H9 (cell line): ENCODE results near the gene DNAJB4. TPM values are rescaled to one million over a fixed set of nuclear protein-coding genes. Genes with fewer than 3 reads are reported as not detected.

Experiments used
- DNase-seq: peaks from one replicate; pipeline ENCODE4 v3.0.0-alpha.2; 2017
- H2AFZ ChIP-seq: one replicate; pipeline ENCODE4 v1.6.1; 2013; ENCODE audit warnings: mild to moderate bottlenecking, low read length, control low read depth, moderate library complexity
- H2AK5ac ChIP-seq: 2 replicates; pipeline ENCODE4 v1.6.1; 2013; ENCODE audit warnings: low read length, control low read depth, mixed read lengths; ENCODE audit not compliant: insufficient read length
- H2BK120ac ChIP-seq: one replicate; pipeline ENCODE4 v1.6.1; 2013; ENCODE audit warnings: low read depth, mild to moderate bottlenecking, low read length, control low read depth, inconsistent platforms; ENCODE audit not compliant: poor library complexity, severe bottlenecking
- H2BK12ac ChIP-seq: 2 replicates; pipeline ENCODE4 v1.6.1; 2013; ENCODE audit warnings: low read length, control low read depth, mixed read lengths, low read depth; ENCODE audit not compliant: insufficient read length
- H2BK15ac ChIP-seq: 2 replicates; pipeline ENCODE4 v1.6.1; 2013; ENCODE audit warnings: low read depth, low read length, control low read depth
- H2BK20ac ChIP-seq: one replicate; pipeline ENCODE4 v1.6.1; 2013; ENCODE audit warnings: low read depth, mild to moderate bottlenecking, low read length, control low read depth, inconsistent platforms; ENCODE audit not compliant: poor library complexity, severe bottlenecking
- H2BK5ac ChIP-seq: 2 replicates; pipeline ENCODE4 v1.6.1; 2013; ENCODE audit warnings: low read length, control low read depth, mixed read lengths; ENCODE audit not compliant: insufficient read length
- H3K14ac ChIP-seq: 2 replicates; pipeline ENCODE4 v1.6.1; 2013; ENCODE audit warnings: low read length, control low read depth; ENCODE audit not compliant: insufficient read depth
- H3K18ac ChIP-seq: 2 replicates; pipeline ENCODE4 v1.6.1; 2013; ENCODE audit warnings: low read depth, mild to moderate bottlenecking, mixed read lengths, low read length, control low read depth; ENCODE audit not compliant: insufficient read length
- H3K23ac ChIP-seq: 2 replicates; pipeline ENCODE4 v1.6.1; 2013; ENCODE audit warnings: low read length, control low read depth, mixed read lengths, low read depth; ENCODE audit not compliant: insufficient read length
- H3K23me2 ChIP-seq: 2 replicates; pipeline ENCODE4 v1.6.1; 2013; ENCODE audit warnings: low read depth, mild to moderate bottlenecking, mixed read lengths, low read length, control low read depth; ENCODE audit not compliant: insufficient read length, poor library complexity, severe bottlenecking
- H3K27ac ChIP-seq: 2 replicates; pipeline ENCODE4 v1.5.1; 2013; ENCODE audit warnings: low read length, control low read depth, mixed read lengths, low read depth; ENCODE audit not compliant: insufficient read length
- H3K27me3 ChIP-seq: 2 replicates; pipeline ENCODE4 v1.6.1; 2013; ENCODE audit warnings: low read length, control low read depth, inconsistent platforms; ENCODE audit not compliant: insufficient read depth
- H3K4ac ChIP-seq: 2 replicates; pipeline ENCODE4 v1.6.1; 2013; ENCODE audit warnings: low read depth, mild to moderate bottlenecking, control low read depth, inconsistent platforms, low read length, moderate library complexity
- H3K4me1 ChIP-seq: 2 replicates; pipeline ENCODE4 v1.6.1; 2013; ENCODE audit warnings: low read length, control low read depth, inconsistent platforms; ENCODE audit not compliant: insufficient read depth
- H3K4me2 ChIP-seq: 2 replicates; pipeline ENCODE4 v1.6.1; 2013; ENCODE audit warnings: low read length, control low read depth, mixed read lengths; ENCODE audit not compliant: insufficient read length, insufficient read depth
- H3K56ac ChIP-seq: 2 replicates; pipeline ENCODE4 v1.6.1; 2013; ENCODE audit warnings: low read depth, mild to moderate bottlenecking, mixed read lengths, low read length, control low read depth; ENCODE audit not compliant: insufficient read length
- H3K79me1 ChIP-seq: 2 replicates; pipeline ENCODE4 v1.6.1; 2013; ENCODE audit warnings: low read depth, mild to moderate bottlenecking, moderate library complexity, low read length, control low read depth, inconsistent platforms; ENCODE audit not compliant: insufficient read depth, poor library complexity, severe bottlenecking
- H3K79me2 ChIP-seq: 2 replicates; pipeline ENCODE4 v1.6.1; 2013; ENCODE audit warnings: low read length, control low read depth, inconsistent platforms; ENCODE audit not compliant: insufficient read depth
- H3K9ac ChIP-seq: 2 replicates; pipeline ENCODE4 v1.6.1; 2013; ENCODE audit warnings: low read length, control low read depth, mixed read lengths; ENCODE audit not compliant: insufficient read length; ENCODE audit errors: extremely low read depth
- H3K9me3 ChIP-seq: one replicate; pipeline ENCODE4 v1.6.1; 2013; ENCODE audit warnings: low read depth, low read length, inconsistent platforms; ENCODE audit not compliant: control insufficient read depth
- H3T11ph ChIP-seq: one replicate; pipeline ENCODE4 v1.6.1; 2013; ENCODE audit warnings: mild to moderate bottlenecking, low read length, control low read depth, inconsistent platforms
- H4K20me1 ChIP-seq: one replicate; pipeline ENCODE4 v1.6.1; 2013; ENCODE audit not compliant: control insufficient read depth, insufficient read length, insufficient read depth
- H4K5ac ChIP-seq: 2 replicates; pipeline ENCODE4 v1.6.1; 2013; ENCODE audit warnings: low read depth, mild to moderate bottlenecking, mixed read lengths, low read length, control low read depth; ENCODE audit not compliant: insufficient read length
- H4K8ac ChIP-seq: replicated peaks from 2 replicates; pipeline ENCODE4 v1.6.1; 2013; ENCODE audit warnings: low read length, control low read depth, mixed read lengths, low read depth; ENCODE audit not compliant: insufficient read length
- H4K91ac ChIP-seq: 2 replicates; pipeline ENCODE4 v1.6.1; 2013; ENCODE audit warnings: low read depth, mild to moderate bottlenecking, moderate library complexity, mixed read lengths, low read length, control low read depth; ENCODE audit not compliant: insufficient read length
- H3K27ac Mint-ChIP-seq, 3 experiments: 2 replicates in 2 of 3; 3 replicates in 1 of 3; pipeline ENCODE4 v1.8.0; 2020 to 2021; ENCODE audit warnings: mixed read lengths in 3 of 3, mild to moderate bottlenecking in 1 of 3, moderate library complexity in 1 of 3
- H3K27me3 Mint-ChIP-seq: 2 replicates; pipeline ENCODE4 v1.8.0; 2021; ENCODE audit warnings: low read depth, mild to moderate bottlenecking, moderate library complexity, mixed read lengths
- H3K36me3 Mint-ChIP-seq, 3 experiments: 2 replicates in 2 of 3; 3 replicates in 1 of 3; pipeline ENCODE4 v1.8.0; 2020 to 2021; ENCODE audit warnings: low read depth in 3 of 3, mixed read lengths in 3 of 3; ENCODE audit not compliant: insufficient read depth in 1 of 3
- H3K4me1 Mint-ChIP-seq, 2 experiments: 2 replicates each; pipeline ENCODE4 v1.8.0; 2020; ENCODE audit warnings: mixed read lengths in 2 of 2
- H3K4me3 Mint-ChIP-seq, 2 experiments: 2 replicates in 1 of 2; 3 replicates in 1 of 2; pipeline ENCODE4 v1.8.0; 2020 to 2021; ENCODE audit warnings: mild to moderate bottlenecking in 2 of 2, mixed read lengths in 2 of 2, moderate library complexity in 1 of 2
- H3K9me3 Mint-ChIP-seq, 2 experiments: 2 replicates in 1 of 2; 3 replicates in 1 of 2; pipeline ENCODE4 v1.8.0; 2020; ENCODE audit warnings: mild to moderate bottlenecking in 2 of 2, mixed read lengths in 2 of 2, moderate library complexity in 1 of 2
- CTCF ChIP-seq: fragments of 200-600 bp; sonication (generic); conservative IDR thresholded peaks from 3 replicates; pipeline ENCODE4 v1.8.0; 2021; ENCODE audit warnings: antibody characterized with exemption, mild to moderate bottlenecking
- WGBS: extraction: QIAGEN DNeasy Blood & Tissue Kit; methylation state at CpG from one replicate; pipeline ENCODE4 v1.1.7; 2013; ENCODE audit warnings: missing lambda C conversion rate, low lambda C conversion rate, mixed read lengths; ENCODE audit not compliant: insufficient read length; ENCODE audit errors: extremely low coverage; 5-methylcytosine and 5-hydroxymethylcytosine counted together
- total RNA-seq: library from RNA; stranded (reverse); gene quantifications from 2 replicates; pipeline ENCODE4 v1.2.1, GENCODE V29; 2021

Gene DNAJB4
- total RNA-seq, 1 experiment from 2014 or later, result 8.1 TPM

GRCh38 chr1:78035121-78035520 is 30.4 kb downstream of the DNAJB4 start:
- no peak overlapping the region for H2BK12ac ChIP-seq
- no peak overlapping the region for H2BK120ac ChIP-seq
- H3K23ac ChIP-seq, result no peak overlapping the region
- Mint-ChIP-seq H3K4me1 (no peaks in the 10 kb centered on the region), H3K4me3 (no peak overlapping the region), H3K27ac (no peak overlapping the region), H3K36me3 (no peaks in the 10 kb centered on the region), H3K27me3 (peaks cover under 1% of the 10 kb centered on the region; the same call in 1 of the 2 replicates), H3K9me3 (no peaks in the 10 kb centered on the region)
- H3K79me2 ChIP-seq, result no peaks in the 10 kb centered on the region
- H3K56ac ChIP-seq, result no peak overlapping the region
- H4K20me1 ChIP-seq, result no peaks in the 10 kb centered on the region
- no peak overlapping the region for H2BK20ac ChIP-seq
- H2AFZ ChIP-seq, result no peak overlapping the region
- no CpG with 5 or more reads among the region's 2 CpGs for WGBS
- no peaks in the 10 kb centered on the region for H3K4me1 ChIP-seq
- H2AK5ac ChIP-seq, result no peak overlapping the region
- H2BK5ac ChIP-seq, result no peak overlapping the region
- H3K4ac ChIP-seq, result no peak overlapping the region
- H3K27ac ChIP-seq, result no peak overlapping the region
- H3K9me3 ChIP-seq, result no peaks in the 10 kb centered on the region
- no peak overlapping the region for H3K4me2 ChIP-seq
- H3K23me2 ChIP-seq, result no peaks in the 10 kb centered on the region
- no peak for DNase-seq
- H2BK15ac ChIP-seq, result no peak overlapping the region
- no peaks in the 10 kb centered on the region for H3K27me3 ChIP-seq
- no peak overlapping the region for H4K91ac ChIP-seq
- H3K9ac ChIP-seq, result no peak overlapping the region
- no peak overlapping the region for H4K8ac ChIP-seq
- H4K5ac ChIP-seq, result no peak overlapping the region
- H3K79me1 ChIP-seq, result no peaks in the 10 kb centered on the region
- H3K18ac ChIP-seq, result no peak overlapping the region
- H3K14ac ChIP-seq, result no peak overlapping the region
- no peak for TF ChIP-seq CTCF
- no peak overlapping the region for H3T11ph ChIP-seq
